Suprapubic skin (tissue), 3 donors: ENCODE measurements around the gene STOX1.

Experiments used
- EP300 ChIP-seq: sonication (generic); formaldehyde crosslinking; IDR thresholded peaks from one replicate; pipeline ENCODE4 v1.6.1; 2017; ENCODE audit warnings: antibody characterized with exemption
- POLR2A ChIP-seq, 2 donors: fragments of 450-650 bp; IDR thresholded peaks; one replicate each; pipeline ENCODE4 v1.6.1; 2017; ENCODE audit warnings: antibody characterized with exemption in 2 of 2, mild to moderate bottlenecking in 2 of 2, moderate library complexity in 2 of 2
- TF ChIP-seq, protein P1 (sequence below), 2 donors: fragments of 200-600 bp in 1 of 2; fragments of 450-650 bp in 1 of 2; sonication (generic) in 1 of 2; IDR thresholded peaks; one replicate each; pipeline ENCODE4 v1.5.1; 2016 to 2019; ENCODE audit warnings: antibody characterized with exemption in 2 of 2, mild to moderate bottlenecking in 1 of 2, moderate library complexity in 1 of 2

DNA sequence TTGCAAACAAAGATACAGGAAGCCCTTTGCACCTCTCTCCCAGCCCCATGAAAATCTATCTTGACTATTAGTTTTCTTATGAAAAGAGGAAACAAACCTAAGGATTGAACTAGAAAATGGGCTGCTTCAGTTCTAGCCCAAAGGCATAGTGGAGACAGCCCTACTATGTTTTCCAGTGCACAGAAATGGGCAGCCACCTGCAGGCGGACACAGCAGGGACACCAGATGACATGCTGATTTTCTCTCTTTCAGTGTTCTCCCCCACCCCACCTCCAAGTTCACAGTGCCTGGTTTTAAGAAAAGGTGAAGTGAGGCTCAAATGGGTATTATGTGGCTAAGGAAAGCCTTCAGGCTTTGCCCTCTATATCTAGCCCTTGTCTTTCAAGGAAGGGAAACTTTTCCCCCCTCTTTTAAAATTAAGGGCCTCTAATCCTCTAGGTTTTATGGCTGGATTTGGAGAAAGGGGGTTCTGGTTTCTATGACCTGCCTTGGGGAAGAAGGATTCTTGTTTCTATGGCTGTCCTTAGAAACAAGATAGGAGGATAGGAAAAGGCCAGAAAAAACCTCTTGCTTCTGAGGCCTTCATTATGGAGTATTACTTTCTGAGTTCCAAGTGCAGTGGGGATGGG is 50.3 kb downstream of the STOX1 start:
- TF ChIP-seq, protein P1, sequence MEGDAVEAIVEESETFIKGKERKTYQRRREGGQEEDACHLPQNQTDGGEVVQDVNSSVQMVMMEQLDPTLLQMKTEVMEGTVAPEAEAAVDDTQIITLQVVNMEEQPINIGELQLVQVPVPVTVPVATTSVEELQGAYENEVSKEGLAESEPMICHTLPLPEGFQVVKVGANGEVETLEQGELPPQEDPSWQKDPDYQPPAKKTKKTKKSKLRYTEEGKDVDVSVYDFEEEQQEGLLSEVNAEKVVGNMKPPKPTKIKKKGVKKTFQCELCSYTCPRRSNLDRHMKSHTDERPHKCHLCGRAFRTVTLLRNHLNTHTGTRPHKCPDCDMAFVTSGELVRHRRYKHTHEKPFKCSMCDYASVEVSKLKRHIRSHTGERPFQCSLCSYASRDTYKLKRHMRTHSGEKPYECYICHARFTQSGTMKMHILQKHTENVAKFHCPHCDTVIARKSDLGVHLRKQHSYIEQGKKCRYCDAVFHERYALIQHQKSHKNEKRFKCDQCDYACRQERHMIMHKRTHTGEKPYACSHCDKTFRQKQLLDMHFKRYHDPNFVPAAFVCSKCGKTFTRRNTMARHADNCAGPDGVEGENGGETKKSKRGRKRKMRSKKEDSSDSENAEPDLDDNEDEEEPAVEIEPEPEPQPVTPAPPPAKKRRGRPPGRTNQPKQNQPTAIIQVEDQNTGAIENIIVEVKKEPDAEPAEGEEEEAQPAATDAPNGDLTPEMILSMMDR (IDR thresholded peaks at IDR 0.05), result no peak
- TF ChIP-seq POLR2A (IDR thresholded peaks at IDR 0.05) (no peak), EP300 (no peak)
